ENCODE measurements around the gene MACROD2. TPM values are rescaled to one million over a fixed set of nuclear protein-coding genes. Genes with fewer than 3 reads are reported as not detected.

The MACROD2 gene
- total RNA-seq, 2 donors from 2014 or later, result 0.95 to 4.2 TPM

- no peaks in the 10 kb centered on the region for H3K27me3 ChIP-seq (replicated peaks; ENCODE audit: insufficient read depth)
- no peaks in the 10 kb centered on the region for H3K36me3 ChIP-seq
- H3K9me3 ChIP-seq, result no peaks in the 10 kb centered on the region
- TF ChIP-seq CTCF (IDR thresholded peaks at IDR 0.05), result no peak
- no peak overlapping the region for H3K27ac ChIP-seq
- H3K4me3 ChIP-seq, result no peak overlapping the region
- no peaks in the 10 kb centered on the region for H3K4me1 ChIP-seq (ENCODE audit: control insufficient read depth in 1 of 2, low read depth in 2 of 2)
- ATAC-seq (ENCODE audit: insufficient number of reproducible peaks, low FRiP score, low read depth), result no peak
- no peak for DNase-seq (ENCODE audit: low spot score)
Measured at GRCh38 chr20:14882157-14882556, 886.8 kb downstream of the MACROD2 start.

DNA sequence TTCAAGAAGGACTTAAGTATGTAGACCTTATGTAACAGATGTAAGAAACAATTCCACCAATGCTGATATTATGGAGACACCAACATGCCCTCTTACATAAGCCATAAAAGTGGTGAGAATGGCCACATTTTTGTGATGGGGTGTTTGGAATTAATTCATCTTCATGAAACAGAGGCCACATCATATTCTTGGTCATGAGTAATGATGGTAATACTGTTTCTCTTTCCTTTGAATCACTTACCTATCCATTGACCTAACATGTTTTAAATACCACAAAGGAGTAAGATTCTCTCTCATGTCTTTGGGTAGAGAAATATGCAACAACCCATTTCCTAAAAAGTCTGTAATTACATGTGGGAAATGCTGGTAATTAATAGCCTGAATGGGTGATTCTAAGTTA, 887.5 kb downstream of the MACROD2 start:
- no peak for TF ChIP-seq CTCF (IDR thresholded peaks at IDR 0.05)
- Histone ChIP-seq H3K36me3 (no peaks in the 10 kb centered on the region), H3K9me3 (no peaks in the 10 kb centered on the region), H3K27ac (no peak overlapping the region), H3K4me3 (no peak overlapping the region), H3K27me3 (replicated peaks; ENCODE audit: insufficient read depth) (no peaks in the 10 kb centered on the region), H3K4me1 (ENCODE audit: control insufficient read depth in 1 of 2, low read depth in 2 of 2) (no peaks in the 10 kb centered on the region)
- no peak for DNase-seq (ENCODE audit: low spot score)
- ATAC-seq (ENCODE audit: insufficient number of reproducible peaks, low FRiP score, low read depth), result no peak

- H3K4me1 ChIP-seq (ENCODE audit: control insufficient read depth in 1 of 2, low read depth in 2 of 2), result no peaks in the 10 kb centered on the region
- H3K27me3 ChIP-seq (replicated peaks; ENCODE audit: insufficient read depth), result no peaks in the 10 kb centered on the region
- no peaks in the 10 kb centered on the region for H3K36me3 ChIP-seq
- TF ChIP-seq CTCF (IDR thresholded peaks at IDR 0.05), result no peak
- DNase-seq (ENCODE audit: low spot score) (no peak), ATAC-seq (ENCODE audit: insufficient number of reproducible peaks, low FRiP score, low read depth) (no peak)
- no peaks in the 10 kb centered on the region for H3K9me3 ChIP-seq
- H3K4me3 ChIP-seq, result no peak overlapping the region
- H3K27ac ChIP-seq, result no peak overlapping the region
Measured at GRCh38 chr20:14883324-14883723, 888.0 kb downstream of the MACROD2 start.

DNA sequence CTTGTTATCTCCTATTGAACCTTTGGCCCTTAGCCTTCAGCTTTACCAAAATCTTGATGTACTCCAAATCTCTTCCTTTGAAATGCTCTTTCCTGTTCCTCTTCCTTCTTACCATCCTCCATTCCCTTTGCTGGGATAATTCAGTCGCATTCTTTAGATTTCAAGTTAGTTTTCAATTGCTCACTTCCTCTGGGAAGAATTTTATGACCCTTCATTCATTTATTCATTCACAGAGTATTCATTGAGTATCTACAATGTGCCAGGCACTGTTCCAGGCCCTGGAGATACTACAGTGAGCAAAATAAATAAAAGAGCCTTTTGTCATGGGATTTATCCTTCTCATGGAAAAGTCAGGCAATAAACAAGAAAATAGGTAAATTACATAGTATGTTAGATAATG, 890.3 kb downstream of the MACROD2 start:
- DNase-seq (ENCODE audit: low spot score), result no peak
- no peak for ATAC-seq (ENCODE audit: insufficient number of reproducible peaks, low FRiP score, low read depth)
- H3K4me3 ChIP-seq, result no peak overlapping the region
- H3K27me3 ChIP-seq (replicated peaks; ENCODE audit: insufficient read depth), result no peaks in the 10 kb centered on the region
- H3K9me3 ChIP-seq, result no peaks in the 10 kb centered on the region
- no peaks in the 10 kb centered on the region for H3K4me1 ChIP-seq (ENCODE audit: control insufficient read depth in 1 of 2, low read depth in 2 of 2)
- no peak for TF ChIP-seq CTCF (IDR thresholded peaks at IDR 0.05)
- H3K27ac ChIP-seq, result no peak overlapping the region
- H3K36me3 ChIP-seq, result no peaks in the 10 kb centered on the region

DNA sequence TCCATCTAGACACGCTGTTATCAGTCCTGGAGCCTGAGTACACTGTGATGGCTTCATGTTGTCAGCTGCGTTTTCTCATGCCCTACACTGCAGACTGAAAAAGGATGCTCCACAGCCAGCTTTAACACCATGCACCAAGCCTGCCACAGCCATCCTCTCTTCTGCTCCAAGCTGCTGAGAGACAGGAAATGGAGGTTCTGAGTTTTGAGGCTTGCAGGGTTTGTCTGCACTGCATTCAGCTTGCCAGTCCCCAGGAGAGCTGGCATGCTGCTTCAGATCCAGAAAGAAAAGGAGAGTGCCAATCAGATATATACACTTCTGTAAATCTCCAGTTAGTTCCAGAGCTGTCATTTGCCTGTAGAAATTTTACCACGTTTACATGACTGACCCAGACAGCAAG, 892.8 kb downstream of the MACROD2 start:
- no peak for TF ChIP-seq CTCF (IDR thresholded peaks at IDR 0.05)
- DNase-seq (ENCODE audit: low spot score), result no peak

More for the DNA sequence above, 892.8 kb downstream of the MACROD2 start:
- no peak overlapping the region for H3K27ac ChIP-seq
- H3K36me3 ChIP-seq, result no peaks in the 10 kb centered on the region
- no peaks in the 10 kb centered on the region for H3K27me3 ChIP-seq (replicated peaks; ENCODE audit: insufficient read depth)
- H3K4me3 ChIP-seq, result no peak overlapping the region
- no peaks in the 10 kb centered on the region for H3K4me1 ChIP-seq (ENCODE audit: control insufficient read depth in 1 of 2, low read depth in 2 of 2)
- no peaks in the 10 kb centered on the region for H3K9me3 ChIP-seq
- no peak for ATAC-seq (ENCODE audit: insufficient number of reproducible peaks, low FRiP score, low read depth)
